Natural killer cell treated with Interleukin-12 subunit alpha and Interleukin-12 subunit beta and Interleukin-15 and Interleukin-18, amount 100 ng/mL, for 72 hours (primary cell): ENCODE results near the gene RAX. TPM values are rescaled to one million over a fixed set of nuclear protein-coding genes. Genes with fewer than 3 reads are reported as not detected.

Source experiments
- ATAC-seq, 2 donors: fragments of 150-1000 bp; cut with Tn5 transposase in 1 of 2; sonication (Bioruptor Pico), chemical (Tn5 transposase) in 1 of 2; 2 replicates each; pipeline ENCODE4 v1.10.0; 2021
- DNase-seq: peaks from one replicate; pipeline ENCODE4 v3.0.0; 2022; ENCODE audit warnings: low spot score
- H3K27ac Mint-ChIP-seq, 2 donors: 1 replicate in 1 of 2; 2 replicates in 1 of 2; pipeline ENCODE4 v1.8.0; 2022; ENCODE audit warnings: mixed read lengths in 2 of 2, mild to moderate bottlenecking in 1 of 2, moderate library complexity in 1 of 2
- H3K27me3 Mint-ChIP-seq, 2 donors: 1 replicate in 1 of 2; 2 replicates in 1 of 2; pipeline ENCODE4 v1.8.0; 2022; ENCODE audit warnings: mixed read lengths in 2 of 2
- H3K36me3 Mint-ChIP-seq: one replicate; pipeline ENCODE4 v1.8.0; 2022; ENCODE audit warnings: mixed read lengths
- H3K4me1 Mint-ChIP-seq, 2 donors: 1 replicate in 1 of 2; 2 replicates in 1 of 2; pipeline ENCODE4 v1.8.0; 2022; ENCODE audit warnings: low read depth in 2 of 2, mixed read lengths in 2 of 2, mild to moderate bottlenecking in 1 of 2
- H3K4me3 Mint-ChIP-seq: one replicate; pipeline ENCODE4 v1.8.0; 2022; ENCODE audit warnings: mixed read lengths
- H3K9me3 Mint-ChIP-seq: 2 replicates; pipeline ENCODE4 v1.8.0; 2022; ENCODE audit warnings: mixed read lengths
- total RNA-seq, 2 donors: library from RNA; stranded (reverse); gene quantifications; one replicate each; pipeline ENCODE4 v1.2.3, GENCODE V29; 2022

Gene RAX
- total RNA-seq, 2 donors from 2014 or later: not detected

DNA sequence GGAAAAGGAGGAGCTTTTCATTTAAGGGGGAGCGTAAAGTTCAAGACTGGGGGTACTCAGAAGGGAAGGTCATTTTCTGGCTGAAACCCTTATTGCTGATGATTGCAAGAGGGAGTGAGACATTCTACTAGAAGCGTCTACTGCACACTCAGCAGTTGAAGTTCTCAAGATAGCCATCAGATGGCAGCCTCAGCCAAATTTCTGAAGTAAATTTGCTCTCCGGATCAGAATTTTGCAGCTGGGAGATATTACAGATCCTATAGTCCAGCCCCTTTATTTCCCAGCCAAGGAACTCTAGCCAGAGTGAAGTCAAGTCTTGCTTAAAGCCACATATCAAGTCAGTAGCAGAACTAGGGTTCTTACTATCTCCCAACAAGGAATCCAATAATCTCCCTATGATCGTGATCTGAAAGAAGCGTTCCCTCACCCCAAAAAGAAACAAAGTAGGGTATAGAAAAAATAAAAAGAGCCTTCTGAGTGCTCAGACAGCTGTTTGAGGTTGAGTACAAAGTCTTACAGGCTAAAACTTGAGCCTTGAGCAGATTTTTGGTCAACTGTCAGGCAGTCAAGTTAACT lies 24.0 kb downstream of the RAX start:
- Mint-ChIP-seq H3K36me3 (no peaks in the 10 kb centered on the region), H3K9me3 (no peaks in the 10 kb centered on the region), H3K4me3 (no peak overlapping the region), H3K27me3 (peaks cover 31 to 62% of the 10 kb centered on the region in 2 donors), H3K4me1 (no peaks in the 10 kb centered on the region), H3K27ac (no peak overlapping the region)
- no peak for DNase-seq
- ATAC-seq: no peak

DNA sequence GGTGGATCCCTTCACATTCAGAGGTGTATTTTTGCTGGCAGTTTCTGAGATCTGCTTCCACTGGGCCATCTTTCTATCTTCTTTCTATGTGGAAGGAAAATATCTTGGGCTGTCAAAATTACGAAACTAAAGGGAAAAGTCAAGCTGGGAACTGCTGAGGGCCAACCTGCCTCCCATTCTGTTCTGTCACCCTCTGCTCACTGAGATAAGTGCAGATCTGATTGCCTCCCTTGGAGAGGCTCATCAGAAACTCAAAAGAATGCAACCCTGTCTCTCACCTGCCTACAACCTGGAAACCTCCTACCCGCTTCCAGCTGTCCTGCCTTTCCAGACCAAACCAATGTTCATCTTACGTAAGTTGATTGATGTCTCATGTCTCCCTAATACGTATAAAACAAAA lies 26.5 kb downstream of the RAX start:
- DNase-seq: no peak
- H3K27me3 Mint-ChIP-seq: peaks cover 25 to 48% of the 10 kb centered on the region in 2 donors

DNA sequence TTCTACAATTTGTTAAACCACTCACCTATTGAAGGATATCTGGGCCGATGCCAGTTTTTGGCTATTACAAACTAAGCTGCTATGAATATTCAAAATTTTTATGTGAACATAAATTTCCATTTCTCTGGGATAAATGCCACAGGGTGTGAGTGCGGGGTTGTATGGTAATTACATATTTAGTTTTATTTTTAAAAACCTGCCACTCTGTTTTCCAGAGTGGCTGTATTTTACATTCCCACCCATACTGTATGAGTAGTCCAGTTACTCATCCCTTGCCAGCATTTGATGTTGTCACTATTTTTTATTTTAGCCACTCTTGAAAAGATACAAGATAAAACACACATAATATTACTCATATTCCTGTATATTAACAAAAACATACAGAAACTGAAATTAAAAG lies 30.3 kb downstream of the RAX start:
- no peak overlapping the region for H3K27ac Mint-ChIP-seq
- H3K4me3 Mint-ChIP-seq: no peak overlapping the region
- no peaks in the 10 kb centered on the region for H3K4me1 Mint-ChIP-seq
- H3K27me3 Mint-ChIP-seq: peaks cover 19 to 33% of the 10 kb centered on the region in 2 donors
- ATAC-seq (no peak), DNase-seq (no peak)
- H3K36me3 Mint-ChIP-seq: no peaks in the 10 kb centered on the region
- H3K9me3 Mint-ChIP-seq: peaks cover 3% of the 10 kb centered on the region

More for the DNA sequence above, 26.5 kb downstream of the RAX start:
- ATAC-seq: no peak
- Mint-ChIP-seq H3K4me1 (no peaks in the 10 kb centered on the region), H3K27ac (no peak overlapping the region), H3K9me3 (no peaks in the 10 kb centered on the region), H3K4me3 (no peak overlapping the region), H3K36me3 (no peaks in the 10 kb centered on the region)

DNA sequence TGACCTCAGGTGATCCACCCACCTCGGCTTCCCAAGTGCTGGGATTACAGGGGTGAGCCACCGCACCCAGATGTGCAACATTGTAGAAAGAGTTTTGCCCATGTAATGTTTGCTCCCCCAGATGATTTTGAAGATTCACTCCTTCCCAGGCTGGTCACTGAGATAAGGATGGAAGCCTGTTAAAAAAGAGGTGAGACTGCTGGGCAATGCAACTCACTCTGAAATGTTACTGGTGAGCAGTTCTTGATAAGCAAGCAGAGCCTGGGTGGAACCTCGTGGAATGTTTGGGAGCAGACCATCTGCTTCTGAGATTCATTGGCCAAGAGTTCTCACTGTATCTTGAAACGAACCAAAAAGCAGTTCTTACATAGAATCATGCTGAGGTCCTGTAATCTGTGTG lies 33.6 kb downstream of the RAX start:
- Mint-ChIP-seq H3K4me3 (no peak overlapping the region), H3K27ac (no peak overlapping the region), H3K27me3 (peaks cover 4 to 23% of the 10 kb centered on the region in 2 donors), H3K4me1 (no peaks in the 10 kb centered on the region), H3K36me3 (no peaks in the 10 kb centered on the region), H3K9me3 (peaks cover 8% of the 10 kb centered on the region)
- ATAC-seq (no peak), DNase-seq (no peak)

DNA sequence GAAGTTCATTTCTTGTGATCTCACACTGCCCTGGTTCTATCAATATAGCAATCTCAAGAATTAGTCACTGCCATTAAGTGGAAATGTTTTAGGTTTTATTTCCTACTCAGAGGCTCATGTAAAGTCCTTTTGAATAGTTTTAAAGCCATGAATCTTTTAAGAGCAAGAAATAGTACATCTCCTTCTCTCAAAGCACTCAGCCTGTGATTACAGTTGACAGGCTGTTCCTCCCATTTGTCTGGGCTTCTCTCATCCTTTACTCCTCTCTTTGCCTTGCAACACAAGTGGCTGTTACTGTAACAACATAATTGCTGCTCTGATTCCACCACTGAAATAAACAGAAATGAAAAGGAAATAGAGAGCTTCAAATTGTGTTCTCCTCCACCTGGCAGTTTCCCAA lies 34.9 kb downstream of the RAX start:
- ATAC-seq (no peak), DNase-seq (no peak)
- Mint-ChIP-seq H3K27me3 (peaks cover 4 to 23% of the 10 kb centered on the region in 2 donors), H3K36me3 (no peaks in the 10 kb centered on the region), H3K9me3 (peaks cover 8% of the 10 kb centered on the region), H3K27ac (no peak overlapping the region), H3K4me1 (no peaks in the 10 kb centered on the region), H3K4me3 (no peak overlapping the region)

DNA sequence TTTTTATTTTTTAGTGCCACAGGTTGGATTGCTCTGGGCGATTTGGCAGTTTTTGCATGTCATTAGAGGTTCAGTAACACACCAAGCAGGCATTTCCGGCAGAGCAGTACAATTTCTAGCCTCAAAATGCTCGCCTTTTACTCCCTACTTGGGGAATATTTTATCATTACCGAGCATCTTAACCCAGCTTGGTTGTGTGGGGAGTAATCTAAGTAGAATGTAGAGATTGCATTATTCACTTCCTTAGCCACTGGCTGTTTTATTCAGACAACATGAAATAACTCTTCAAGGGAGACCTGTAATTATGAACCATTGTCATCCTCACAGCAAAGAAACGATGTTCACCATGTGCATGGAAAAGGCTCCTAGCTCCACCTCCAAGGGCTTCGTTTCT lies 40.2 kb downstream of the RAX start:
- no peaks in the 10 kb centered on the region for H3K36me3 Mint-ChIP-seq
- ATAC-seq (no peak), DNase-seq (no peak)
- H3K4me3 Mint-ChIP-seq: no peak overlapping the region
- no peaks in the 10 kb centered on the region for H3K4me1 Mint-ChIP-seq
- no peak overlapping the region for H3K27ac Mint-ChIP-seq
- H3K27me3 Mint-ChIP-seq: peaks cover 14 to 48% of the 10 kb centered on the region in 2 donors
- peaks cover 5% of the 10 kb centered on the region for H3K9me3 Mint-ChIP-seq

DNA sequence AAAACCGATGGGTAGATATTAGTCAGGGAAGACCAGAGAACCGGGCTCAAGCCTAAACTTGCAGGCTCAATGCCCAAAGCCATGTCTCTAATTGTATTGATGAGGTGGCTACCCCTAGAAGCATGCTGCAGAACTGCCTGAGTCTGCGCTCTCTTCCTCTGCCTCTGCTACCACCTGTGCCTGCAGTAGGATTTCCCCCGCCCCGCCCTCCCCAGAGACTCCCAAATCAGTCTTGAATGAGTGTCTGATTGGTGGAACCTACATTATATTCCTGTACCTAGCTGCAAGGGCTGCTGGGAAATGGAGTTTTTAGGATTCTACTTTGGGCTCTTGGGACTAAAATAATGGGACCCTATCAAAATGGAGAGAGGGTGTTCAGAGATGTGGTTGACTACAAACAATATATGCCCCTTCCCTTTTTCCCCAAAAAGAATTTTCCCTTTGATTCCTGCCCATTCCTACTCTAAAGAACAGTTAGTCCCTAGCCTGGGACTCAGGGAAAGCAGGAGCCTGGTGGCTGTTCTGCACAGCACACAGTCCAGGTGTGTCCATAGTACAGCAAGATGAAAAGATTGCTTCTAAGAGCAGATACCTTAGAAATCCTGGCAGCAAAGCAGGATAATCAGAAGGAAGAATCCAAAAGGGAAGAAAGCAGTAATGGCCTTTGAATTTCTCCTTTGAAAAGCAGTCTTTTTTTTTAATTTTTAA lies 40.8 kb downstream of the RAX start:
- no peak for ATAC-seq
- H3K27me3 Mint-ChIP-seq: peaks cover 14 to 53% of the 10 kb centered on the region in 2 donors

DNA sequence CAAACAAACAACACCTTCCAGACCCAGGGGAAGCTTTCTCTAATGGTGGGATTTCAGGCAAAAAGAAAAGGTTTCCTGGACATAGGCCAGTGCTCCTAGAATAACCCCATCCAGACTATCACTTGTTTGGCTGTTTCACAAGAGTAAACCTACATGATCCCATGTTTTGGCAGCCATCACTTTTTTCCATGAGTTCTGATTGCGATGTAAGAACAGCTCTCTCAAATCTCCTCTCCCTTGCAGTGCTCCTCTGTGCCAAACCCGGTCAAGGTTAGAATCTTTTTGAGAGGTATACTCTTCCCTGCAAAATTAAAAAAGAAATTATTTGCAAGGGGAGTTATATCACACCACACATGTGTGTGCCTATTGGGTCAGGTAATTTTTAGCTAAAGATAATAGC lies 41.4 kb downstream of the RAX start:
- no peak for ATAC-seq
- Mint-ChIP-seq H3K4me1 (no peaks in the 10 kb centered on the region), H3K9me3 (peaks cover 5% of the 10 kb centered on the region), H3K27me3 (peaks cover 16 to 56% of the 10 kb centered on the region in 2 donors), H3K36me3 (no peaks in the 10 kb centered on the region), H3K4me3 (no peak overlapping the region), H3K27ac (no peak overlapping the region)
- DNase-seq: no peak

More for the DNA sequence above, 40.8 kb downstream of the RAX start:
- Mint-ChIP-seq H3K27ac (no peak overlapping the region), H3K4me1 (no peaks in the 10 kb centered on the region), H3K36me3 (no peaks in the 10 kb centered on the region), H3K4me3 (no peak overlapping the region), H3K9me3 (peaks cover 5% of the 10 kb centered on the region)
- no peak for DNase-seq

DNA sequence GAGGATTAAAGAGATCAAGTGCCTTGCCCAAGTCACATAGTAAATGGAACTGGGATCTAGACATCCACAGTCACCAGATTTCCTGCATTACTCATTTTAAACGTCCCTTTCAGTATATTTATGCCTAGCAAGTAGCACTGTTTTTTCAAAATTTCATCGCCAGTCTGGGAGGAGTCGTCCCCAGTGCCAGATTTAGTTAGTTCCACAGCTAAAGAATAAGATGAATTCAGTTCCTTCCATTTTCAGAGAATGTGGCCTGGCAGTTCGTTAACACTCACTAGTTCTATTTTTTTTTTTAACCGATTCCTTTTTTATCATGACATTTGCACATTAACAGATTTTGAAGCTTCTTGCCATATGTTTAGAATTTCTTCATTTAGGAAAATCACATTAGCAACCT lies 42.1 kb downstream of the RAX start:
- H3K36me3 Mint-ChIP-seq: no peaks in the 10 kb centered on the region
- peaks cover 2% of the 10 kb centered on the region for H3K9me3 Mint-ChIP-seq
- H3K27me3 Mint-ChIP-seq: peaks cover 16 to 52% of the 10 kb centered on the region in 2 donors
- ATAC-seq (no peak), DNase-seq (no peak)
- H3K27ac Mint-ChIP-seq: no peak overlapping the region
- no peak overlapping the region for H3K4me3 Mint-ChIP-seq
- no peaks in the 10 kb centered on the region for H3K4me1 Mint-ChIP-seq

DNA sequence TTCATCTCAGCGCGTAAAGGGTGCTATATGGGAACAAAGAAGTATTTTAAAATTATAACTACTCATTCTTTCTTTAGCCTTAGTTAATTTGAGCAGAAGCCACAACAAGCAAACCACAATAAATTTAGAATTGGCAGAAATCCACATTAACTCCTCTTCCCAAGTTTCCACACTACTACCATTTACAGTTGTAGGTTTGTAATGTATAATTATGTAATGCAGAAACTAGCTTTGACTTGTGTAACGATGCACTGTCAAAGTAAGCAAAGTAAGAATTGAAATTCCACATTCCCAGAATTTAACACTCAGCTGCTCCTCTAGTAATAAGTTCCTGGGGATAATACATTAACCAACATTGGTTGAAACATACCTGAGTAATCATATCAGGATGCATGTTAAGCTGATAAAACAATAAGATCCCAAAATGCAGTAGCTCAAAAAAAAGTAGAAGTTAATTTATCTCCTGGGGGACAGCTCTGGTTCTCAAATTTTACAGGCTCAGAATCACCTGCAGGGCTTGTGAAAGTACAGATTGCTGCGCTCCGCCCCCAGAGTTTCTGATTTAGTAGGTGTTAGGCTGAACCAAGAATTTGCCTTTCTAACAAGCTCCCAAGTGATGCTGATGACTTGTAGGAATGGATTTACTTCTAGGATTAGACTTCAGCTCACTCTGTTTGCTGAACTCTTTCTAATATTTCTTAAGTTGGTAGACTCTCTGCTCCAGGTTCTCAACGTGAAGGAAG lies 43.4 kb downstream of the RAX start:
- Mint-ChIP-seq H3K36me3 (no peaks in the 10 kb centered on the region), H3K4me3 (no peak overlapping the region), H3K27me3 (peaks cover 22 to 58% of the 10 kb centered on the region in 2 donors), H3K4me1 (no peaks in the 10 kb centered on the region), H3K9me3 (no peaks in the 10 kb centered on the region), H3K27ac (no peak overlapping the region)
- no peak for DNase-seq
- ATAC-seq: no peak

DNA sequence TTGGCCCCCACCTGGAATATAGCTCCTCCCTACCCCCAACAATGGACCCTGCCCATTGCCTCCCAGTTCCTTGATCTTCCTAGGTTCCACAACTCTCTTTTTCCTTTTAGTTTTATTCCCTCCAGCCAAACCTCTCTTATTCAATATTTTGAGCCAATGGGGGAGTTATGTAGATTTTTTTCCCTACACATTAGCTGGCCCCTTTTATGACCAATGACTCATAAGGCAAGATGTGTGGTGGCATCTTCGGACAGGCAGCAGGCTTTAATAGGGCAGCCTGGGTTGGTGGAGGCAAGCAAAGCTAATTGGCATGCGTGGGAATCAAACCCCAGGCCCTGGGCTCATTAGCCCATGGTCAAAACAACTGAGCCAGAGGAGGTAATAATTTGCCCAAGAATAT lies 44.1 kb downstream of the RAX start:
- no peak for ATAC-seq
- Mint-ChIP-seq H3K27ac (no peak overlapping the region), H3K9me3 (no peaks in the 10 kb centered on the region), H3K36me3 (no peaks in the 10 kb centered on the region), H3K27me3 (peaks cover 22 to 60% of the 10 kb centered on the region in 2 donors), H3K4me1 (no peaks in the 10 kb centered on the region), H3K4me3 (no peak overlapping the region)
- DNase-seq: no peak

DNA sequence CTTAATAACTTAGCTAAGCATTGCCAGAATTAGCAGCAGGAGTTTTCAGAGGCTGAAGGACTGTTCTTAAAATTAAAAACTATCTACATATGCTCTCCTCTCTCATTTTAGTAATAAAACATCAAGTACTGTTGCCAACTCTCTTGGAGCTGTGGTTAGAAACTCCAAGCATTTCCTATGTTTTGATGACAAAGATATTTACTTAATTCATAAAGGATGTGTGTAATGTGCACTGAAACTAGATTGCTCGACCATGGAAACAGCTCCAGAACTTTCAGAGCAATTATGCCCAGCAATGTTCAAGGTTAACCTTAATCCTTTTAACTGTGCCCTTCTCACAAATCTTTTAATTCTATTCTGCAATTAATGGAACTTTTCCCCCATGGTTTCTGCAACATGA lies 44.9 kb downstream of the RAX start:
- no peak for ATAC-seq
- no peak overlapping the region for H3K4me3 Mint-ChIP-seq
- peaks cover 27 to 68% of the 10 kb centered on the region in 2 donors for H3K27me3 Mint-ChIP-seq
- H3K27ac Mint-ChIP-seq: no peak overlapping the region
- H3K36me3 Mint-ChIP-seq: no peaks in the 10 kb centered on the region
- no peaks in the 10 kb centered on the region for H3K4me1 Mint-ChIP-seq
- no peak for DNase-seq
- H3K9me3 Mint-ChIP-seq: no peaks in the 10 kb centered on the region

DNA sequence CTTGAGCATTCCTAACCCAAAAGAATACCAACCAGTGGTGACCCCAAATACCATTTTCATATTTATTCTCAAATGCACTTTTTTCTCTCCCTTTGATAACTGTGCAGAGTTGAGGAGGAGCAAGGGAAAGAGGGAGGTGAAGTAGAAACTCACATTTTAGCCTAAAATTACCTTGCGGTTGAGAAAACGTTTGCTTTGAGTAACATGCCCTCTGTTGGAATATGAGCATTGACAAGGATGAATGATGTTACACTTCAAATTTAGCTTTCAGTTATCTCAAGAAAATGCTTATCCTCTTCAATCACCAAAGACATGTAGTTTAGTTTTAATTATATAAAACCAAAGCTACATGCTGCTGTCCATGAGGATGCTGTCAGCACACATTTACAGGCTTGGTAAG lies 50.9 kb downstream of the RAX start:
- Mint-ChIP-seq H3K27me3 (peaks cover 59 to 86% of the 10 kb centered on the region in 2 donors), H3K4me1 (peaks cover 0 to 6% of the 10 kb centered on the region in 2 donors), H3K36me3 (no peaks in the 10 kb centered on the region), H3K9me3 (no peaks in the 10 kb centered on the region), H3K4me3 (no peak overlapping the region), H3K27ac (no peak overlapping the region)
- no peak for DNase-seq
- no peak for ATAC-seq
